ENCODE data around the gene RPS2. TPM values are rescaled to one million over a fixed set of nuclear protein-coding genes. Genes with fewer than 3 reads are reported as not detected.

RPS2 gene
- total and polyA plus RNA-seq, 4 experiments from 2014 or later = 2,828 to 6,826 (median 4,638) TPM

DNA sequence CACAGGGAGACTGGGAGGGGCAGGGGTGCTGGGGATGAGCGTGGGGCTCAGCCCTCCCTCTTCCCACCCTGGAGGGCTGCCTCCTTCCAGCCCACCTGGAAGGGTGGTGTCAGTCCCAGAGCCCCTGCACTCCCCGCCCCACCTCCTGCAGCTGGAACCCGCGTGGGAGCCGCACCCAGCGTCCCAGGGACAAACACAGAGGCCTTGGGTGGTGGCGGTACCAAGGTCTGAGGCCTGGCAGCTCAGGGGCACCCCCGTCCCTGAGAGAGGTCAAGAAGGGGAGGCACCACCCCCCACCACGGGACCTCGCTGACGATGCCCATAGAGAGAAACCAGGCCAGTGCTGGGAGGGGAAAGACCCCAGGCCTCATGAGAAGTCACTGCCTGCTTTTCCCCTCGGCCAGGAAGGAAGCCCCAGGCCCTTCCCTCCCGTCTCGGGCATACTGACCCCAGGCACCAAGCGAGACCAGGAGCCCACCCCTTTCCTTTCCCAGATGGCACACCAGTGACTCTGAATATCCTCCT, 50.5 kb downstream of the RPS2 start:
- ChIA-PET CTCF (ENCODE audit: partially characterized antibody) (no interaction called here), POLR2A (ENCODE audit: partially characterized antibody) (no interaction called here)
- H3K36me3 Mint-ChIP-seq = no peaks in the 10 kb centered on the region

DNA sequence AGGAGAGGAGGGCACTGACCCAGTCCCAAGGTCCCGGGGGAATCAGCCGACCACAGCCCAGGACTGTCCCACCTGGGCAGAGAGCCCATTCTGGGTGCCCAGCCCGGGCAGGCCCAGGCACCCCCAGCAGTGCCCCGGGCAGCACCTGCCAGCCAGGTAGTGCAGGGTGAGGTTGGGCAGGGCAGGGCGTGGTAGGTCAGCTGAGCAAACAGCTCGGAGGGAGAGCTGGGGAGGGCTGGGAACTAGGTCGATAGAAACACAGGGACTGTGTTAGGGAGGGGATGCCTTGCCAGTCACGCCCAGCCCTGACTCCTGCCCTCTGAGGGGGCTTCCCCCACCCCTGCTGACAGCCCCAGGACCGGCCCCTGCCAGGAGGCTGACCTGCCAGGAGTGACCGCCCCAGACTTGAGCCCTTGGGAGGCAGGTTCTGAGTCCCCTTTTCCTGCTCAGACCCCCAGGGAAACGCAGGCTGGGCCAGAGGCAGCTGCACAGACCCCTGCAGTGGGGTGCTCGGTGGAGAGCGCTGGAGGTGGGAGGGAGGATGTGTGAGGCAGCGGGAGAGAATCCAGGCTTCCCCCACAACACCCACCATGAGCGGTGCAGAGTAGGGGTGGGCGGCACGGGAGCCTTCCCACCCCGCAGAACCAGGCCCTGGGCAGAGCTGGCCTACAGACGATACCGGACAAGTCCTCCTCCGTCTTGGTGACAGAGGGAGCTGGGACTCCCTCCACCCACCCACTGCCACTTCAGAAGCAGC, 51.1 kb downstream of the RPS2 start:
- Histone ChIP-seq H3K9me3 (ENCODE audit: control insufficient read depth in 1 of 2, low read length in 2 of 2) (no peaks in the 10 kb centered on the region), H3K27ac (ENCODE audit: low read depth, low read length) (no peak overlapping the region), H3K36me3 (ENCODE audit: insufficient read depth, low read length) (no peaks in the 10 kb centered on the region), H3K4me3 (ENCODE audit: low read length in 2 of 2) (no peak overlapping the region), H3K4me1 (ENCODE audit: insufficient read depth, low read length) (no peaks in the 10 kb centered on the region), H3K27me3 (ENCODE audit: insufficient read depth, low read length) (peaks cover 10% of the 10 kb centered on the region)
- no peaks in the 10 kb centered on the region for H3K4me1 Mint-ChIP-seq
- peaks cover 19 to 24% of the 10 kb centered on the region in 2 donors for H3K27me3 Mint-ChIP-seq
- H3K27ac Mint-ChIP-seq = no peak overlapping the region
- H3K4me3 Mint-ChIP-seq = no peak overlapping the region
- POLR2A ChIA-PET (ENCODE audit: partially characterized antibody) = no interaction called here
- peaks cover 0 to 2% (median 0%) of the 10 kb centered on the region in 8 donors for H3K9me3 Mint-ChIP-seq
- intact Hi-C loops (cut with micrococcal nuclease) = no loop called here
- CTCF ChIA-PET (ENCODE audit: partially characterized antibody) = no interaction called here
- no peaks in the 10 kb centered on the region for H3K36me3 Mint-ChIP-seq
- no peak for DNase-seq

More for the DNA sequence above, 50.5 kb downstream of the RPS2 start:
- H3K27me3 Mint-ChIP-seq = peaks cover 18 to 22% of the 10 kb centered on the region in 2 donors
- H3K4me3 Mint-ChIP-seq = no peak overlapping the region
- Histone ChIP-seq H3K27me3 (ENCODE audit: insufficient read depth, low read length) (peaks cover 10% of the 10 kb centered on the region), H3K9me3 (ENCODE audit: control insufficient read depth in 1 of 2, low read length in 2 of 2) (no peaks in the 10 kb centered on the region), H3K4me1 (ENCODE audit: insufficient read depth, low read length) (no peaks in the 10 kb centered on the region), H3K27ac (ENCODE audit: low read depth, low read length) (no peak overlapping the region), H3K4me3 (ENCODE audit: low read length in 2 of 2) (no peak overlapping the region), H3K36me3 (ENCODE audit: insufficient read depth, low read length) (no peaks in the 10 kb centered on the region)
- H3K27ac Mint-ChIP-seq = no peak overlapping the region
- H3K4me1 Mint-ChIP-seq = no peaks in the 10 kb centered on the region
- intact Hi-C loops (cut with micrococcal nuclease) = no loop called here
- no peaks in the 10 kb centered on the region for H3K9me3 Mint-ChIP-seq
- DNase-seq = no peak

DNA sequence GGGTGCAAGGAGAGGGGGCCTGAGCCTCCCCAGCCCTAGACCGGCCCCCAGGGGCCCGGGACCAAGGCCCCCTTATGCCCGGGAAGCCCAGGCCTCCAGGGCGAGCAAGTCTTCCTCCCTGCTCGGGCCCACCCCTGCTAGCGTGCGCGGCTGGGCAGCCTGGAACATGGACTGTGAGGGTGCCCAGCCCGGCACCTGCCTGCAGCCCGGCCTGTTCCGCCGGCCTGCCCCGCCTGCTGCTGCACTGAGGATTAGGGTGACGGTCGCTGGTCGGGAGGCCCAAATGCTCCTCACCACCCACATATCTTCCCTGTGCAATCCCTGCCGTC, 52.4 kb downstream of the RPS2 start:
- Mint-ChIP-seq H3K9me3 (peaks cover 0 to 2% (median 0%) of the 10 kb centered on the region in 8 donors), H3K4me3 (no peak overlapping the region), H3K36me3 (no peaks in the 10 kb centered on the region), H3K4me1 (no peaks in the 10 kb centered on the region), H3K27me3 (peaks cover 19 to 24% of the 10 kb centered on the region in 2 donors), H3K27ac (peak overlapping the region in 1 of 7 donors; percentile 41)
- H3K36me3 ChIP-seq (ENCODE audit: insufficient read depth, low read length) = no peaks in the 10 kb centered on the region
- H3K9me3 ChIP-seq (ENCODE audit: control insufficient read depth in 1 of 2, low read length in 2 of 2) = no peaks in the 10 kb centered on the region
- no peak overlapping the region for H3K27ac ChIP-seq (ENCODE audit: low read depth, low read length)
- no peak for DNase-seq
- ChIA-PET POLR2A (ENCODE audit: partially characterized antibody) (no interaction called here), CTCF (ENCODE audit: partially characterized antibody) (interaction anchor here (0.7 kb wide), 1 partner anchor 17 kb away, joined by 3 read pairs; no protein-coding TSS in a partner anchor)
- H3K4me1 ChIP-seq (ENCODE audit: insufficient read depth, low read length) = no peaks in the 10 kb centered on the region
- H3K4me3 ChIP-seq (ENCODE audit: low read length in 2 of 2) = no peak overlapping the region
- peaks cover 10% of the 10 kb centered on the region for H3K27me3 ChIP-seq (ENCODE audit: insufficient read depth, low read length)
- intact Hi-C loops (cut with micrococcal nuclease) = no loop called here

Other genes starting within 250 kb of the RPS2 start
- 10 to 100 TPM; 84.2 to 88.6 TPM for gene NME3, start 193.3 kb downstream of the RPS2 start, total RNA-seq
- gene NME3, start 193.3 kb downstream of the RPS2 start, polyA plus RNA-seq = 10 to 100 TPM; 64.1 to 70.4 TPM
- gene EME2, start 192.0 kb downstream of the RPS2 start, total RNA-seq = 10 to 100 TPM; 32.9 to 33.1 TPM
- 1 to 10 TPM in 1 of 2 donors, under 1 TPM in 1; 0.30 to 1.5 TPM for gene EME2, start 192.0 kb downstream of the RPS2 start, polyA plus RNA-seq
- 10 to 100 TPM; 57.6 to 67.3 TPM for gene MRPS34, start 191.7 kb downstream of the RPS2 start, total RNA-seq
- gene MRPS34, start 191.7 kb downstream of the RPS2 start, polyA plus RNA-seq = 100 to 1,000 TPM; 138 to 151 TPM
- gene SPSB3, start 182.3 kb downstream of the RPS2 start, total RNA-seq = 100 to 1,000 TPM; 133 to 144 TPM
- gene SPSB3, start 182.3 kb downstream of the RPS2 start, polyA plus RNA-seq = 10 to 100 TPM; 56.6 to 72.9 TPM
- 10 to 100 TPM; 55.9 to 59.4 TPM for gene NUBP2, start 181.9 kb downstream of the RPS2 start, total RNA-seq
- gene NUBP2, start 181.9 kb downstream of the RPS2 start, polyA plus RNA-seq = 10 to 100 TPM; 77.6 to 98.9 TPM
- gene IGFALS, start 171.1 kb downstream of the RPS2 start, total RNA-seq = under 1 TPM; 0.29 to 0.36 TPM
- gene IGFALS, start 171.1 kb downstream of the RPS2 start, polyA plus RNA-seq = not detected
- 10 to 100 TPM; 73.7 to 77.8 TPM for gene HAGH, start 138.0 kb downstream of the RPS2 start, total RNA-seq
- gene HAGH, start 138.0 kb downstream of the RPS2 start, polyA plus RNA-seq = 10 to 100 TPM; 54.3 to 63.2 TPM
- 1 to 10 TPM; 7.8 to 9.6 TPM for gene FAHD1, start 137.6 kb downstream of the RPS2 start, total RNA-seq
- gene FAHD1, start 137.6 kb downstream of the RPS2 start, polyA plus RNA-seq = 10 to 100 TPM; 22.3 to 23.2 TPM
- gene MEIOB, start 92.7 kb downstream of the RPS2 start, total RNA-seq = not detected
- not detected for gene MEIOB, start 92.7 kb downstream of the RPS2 start, polyA plus RNA-seq
- not detected for gene HS3ST6, start 46.4 kb downstream of the RPS2 start, total RNA-seq
- gene HS3ST6, start 46.4 kb downstream of the RPS2 start, polyA plus RNA-seq = not detected
- 10 to 100 TPM in 1 of 2 experiments, 1 to 10 TPM in 1; 9.3 to 10.6 TPM for gene MSRB1, start 21.6 kb downstream of the RPS2 start, total RNA-seq
- gene MSRB1, start 21.6 kb downstream of the RPS2 start, polyA plus RNA-seq = 10 to 100 TPM; 20.4 to 30.5 TPM
- not detected for gene RPL3L, start 10.1 kb downstream of the RPS2 start, total RNA-seq
- not detected for gene RPL3L, start 10.1 kb downstream of the RPS2 start, polyA plus RNA-seq
- gene NDUFB10, start 5.3 kb downstream of the RPS2 start, total RNA-seq = 10 to 100 TPM; 76.5 to 86.2 TPM
- gene NDUFB10, start 5.3 kb downstream of the RPS2 start, polyA plus RNA-seq = 100 to 1,000 TPM; 205 to 223 TPM
- not detected for gene RNF151, start 2.0 kb upstream of the RPS2 start, total RNA-seq
- not detected for gene RNF151, start 2.0 kb upstream of the RPS2 start, polyA plus RNA-seq
- 10 to 100 TPM; 33.2 to 35.0 TPM for gene TBL3, start 7.2 kb upstream of the RPS2 start, total RNA-seq
- 10 to 100 TPM; 44.1 to 47.6 TPM for gene TBL3, start 7.2 kb upstream of the RPS2 start, polyA plus RNA-seq
- gene NOXO1, start 16.6 kb upstream of the RPS2 start, total RNA-seq = under 1 TPM; 0.47 to 0.84 TPM
- under 1 TPM; 0.50 to 0.54 TPM for gene NOXO1, start 16.6 kb upstream of the RPS2 start, polyA plus RNA-seq
- gene GFER, start 19.4 kb upstream of the RPS2 start, total RNA-seq = 10 to 100 TPM; 19.6 to 22.6 TPM
- gene GFER, start 19.4 kb upstream of the RPS2 start, polyA plus RNA-seq = 10 to 100 TPM; 32.2 to 35.7 TPM
- gene SYNGR3, start 25.1 kb upstream of the RPS2 start, total RNA-seq = 1 to 10 TPM; 1.6 TPM
- gene SYNGR3, start 25.1 kb upstream of the RPS2 start, polyA plus RNA-seq = 1 to 10 TPM in 1 of 2 donors, under 1 TPM in 1; 0.50 to 2.2 TPM
- 10 to 100 TPM; 48.5 to 49.8 TPM for gene ZNF598, start 45.0 kb upstream of the RPS2 start, total RNA-seq
- gene ZNF598, start 45.0 kb upstream of the RPS2 start, polyA plus RNA-seq = 10 to 100 TPM in 1 of 2 donors, 1 to 10 TPM in 1; 3.1 to 10.0 TPM
- gene NPW, start 55.0 kb upstream of the RPS2 start, total RNA-seq = not detected
- not detected for gene NPW, start 55.0 kb upstream of the RPS2 start, polyA plus RNA-seq
- 1 to 10 TPM; 1.7 to 2.1 TPM for gene NHERF2, start 62.1 kb upstream of the RPS2 start, total RNA-seq
- gene NHERF2, start 62.1 kb upstream of the RPS2 start, polyA plus RNA-seq = under 1 TPM; 0.16 to 0.40 TPM
- gene NTHL1, start 83.0 kb upstream of the RPS2 start, total RNA-seq = 10 to 100 TPM in 1 of 2 experiments, 1 to 10 TPM in 1; 9.3 to 12.0 TPM
- 10 to 100 TPM; 13.5 to 20.1 TPM for gene NTHL1, start 83.0 kb upstream of the RPS2 start, polyA plus RNA-seq
- gene TSC2, start 83.2 kb upstream of the RPS2 start, total RNA-seq = 100 to 1,000 TPM; 157 to 177 TPM
- 10 to 100 TPM; 20.7 to 50.8 TPM for gene TSC2, start 83.2 kb upstream of the RPS2 start, polyA plus RNA-seq
- 100 to 1,000 TPM; 125 to 126 TPM for gene PKD1, start 171.1 kb upstream of the RPS2 start, total RNA-seq
- gene PKD1, start 171.1 kb upstream of the RPS2 start, polyA plus RNA-seq = 10 to 100 TPM in 1 of 2 donors, 1 to 10 TPM in 1; 2.3 to 11.7 TPM
- gene RAB26, start 183.8 kb upstream of the RPS2 start, total RNA-seq = under 1 TPM in 1 of 2 experiments, not detected in 1; 0.44 TPM
- gene RAB26, start 183.8 kb upstream of the RPS2 start, polyA plus RNA-seq = under 1 TPM; 0.52 to 0.77 TPM
- 10 to 100 TPM; 40.9 to 41.9 TPM for gene TRAF7, start 191.0 kb upstream of the RPS2 start, total RNA-seq
- gene TRAF7, start 191.0 kb upstream of the RPS2 start, polyA plus RNA-seq = 1 to 10 TPM; 1.9 to 8.9 TPM
- not detected for gene CASKIN1, start 231.8 kb upstream of the RPS2 start, total RNA-seq
- gene CASKIN1, start 231.8 kb upstream of the RPS2 start, polyA plus RNA-seq = not detected
- 10 to 100 TPM; 28.1 to 31.1 TPM for gene MLST8, start 240.6 kb upstream of the RPS2 start, total RNA-seq
- 10 to 100 TPM; 27.4 to 34.7 TPM for gene MLST8, start 240.6 kb upstream of the RPS2 start, polyA plus RNA-seq
- 10 to 100 TPM; 32.4 to 33.4 TPM for gene BRICD5, start 246.0 kb upstream of the RPS2 start, total RNA-seq
- under 1 TPM in 1 of 2 donors, not detected in 1; 0.39 TPM for gene BRICD5, start 246.0 kb upstream of the RPS2 start, polyA plus RNA-seq

Data from CD4-positive, alpha-beta memory T cell (primary cell).